SK-MEL-5 (cell line): ENCODE data around the gene APBA2. TPM values are rescaled to one million over a fixed set of nuclear protein-coding genes. Genes with fewer than 3 reads are reported as not detected.

Experiments used
- DNase-seq: peaks from one replicate; pipeline ENCODE4 v3.0.0-alpha.2; 2016; ENCODE audit warnings: low read depth, low spot score
- in situ Hi-C: cut with HindIII; loops from 2 replicates; pipeline ENCODE4 v1.10.0; 2016; ENCODE audit warnings: low sequenced_read_pairs, high pct_unique_total_duplicates, low pct_unique_long_range_greater_than_20kb
- total RNA-seq: library from RNA; depleted of rRNA; stranded (reverse); fragments of >200 nt; shearing (Covaris generic); gene quantifications from 2 replicates; pipeline ENCODE4 v1.2.3, GENCODE V29; 2014

APBA2 gene
- total RNA-seq, 1 experiment from 2014 or later: 24.6 TPM

DNA sequence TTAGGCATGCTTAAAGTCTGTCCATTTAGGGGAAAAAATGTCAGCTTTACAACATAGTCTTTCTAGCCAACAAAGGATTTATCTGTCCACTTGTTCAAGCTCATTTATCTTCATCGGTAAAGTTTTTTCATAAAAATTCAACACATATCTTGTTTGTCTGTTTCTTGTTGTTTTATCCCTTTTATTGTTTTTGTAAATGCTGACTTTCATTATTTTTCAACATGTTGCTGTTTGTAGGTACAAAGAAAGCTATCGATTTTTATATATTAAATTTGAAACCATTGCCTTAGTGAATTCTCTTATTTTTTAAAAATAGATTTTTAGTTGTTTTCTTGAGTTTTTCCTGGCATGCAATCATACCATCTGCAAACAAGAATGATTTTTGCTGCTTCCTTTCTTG, 198.1 kb downstream of the APBA2 start:
- in situ Hi-C loops: no loop called here

DNA sequence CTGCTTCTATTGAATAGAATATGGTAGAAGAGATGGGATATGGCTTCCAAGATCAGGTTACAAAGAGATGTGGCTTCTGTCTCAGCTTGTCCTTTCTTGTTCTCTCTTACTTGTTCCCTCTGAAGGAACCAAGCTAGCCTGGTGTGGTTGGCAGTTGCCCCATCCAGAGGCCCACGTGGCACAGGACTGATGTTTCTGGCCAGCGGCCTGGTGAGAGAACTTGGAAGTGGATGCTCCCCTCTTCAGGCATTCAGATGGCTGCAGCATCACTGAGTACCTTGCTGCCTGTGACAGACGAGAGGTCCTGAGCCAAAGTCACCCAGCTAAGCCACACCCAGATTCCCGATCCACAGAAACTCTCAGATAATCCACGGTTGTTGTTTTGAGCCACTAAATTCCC, 200.2 kb downstream of the APBA2 start:
- DNase-seq: no peak
- in situ Hi-C loops: no loop called here

More for the DNA sequence above, 198.1 kb downstream of the APBA2 start:
- DNase-seq: no peak

DNA sequence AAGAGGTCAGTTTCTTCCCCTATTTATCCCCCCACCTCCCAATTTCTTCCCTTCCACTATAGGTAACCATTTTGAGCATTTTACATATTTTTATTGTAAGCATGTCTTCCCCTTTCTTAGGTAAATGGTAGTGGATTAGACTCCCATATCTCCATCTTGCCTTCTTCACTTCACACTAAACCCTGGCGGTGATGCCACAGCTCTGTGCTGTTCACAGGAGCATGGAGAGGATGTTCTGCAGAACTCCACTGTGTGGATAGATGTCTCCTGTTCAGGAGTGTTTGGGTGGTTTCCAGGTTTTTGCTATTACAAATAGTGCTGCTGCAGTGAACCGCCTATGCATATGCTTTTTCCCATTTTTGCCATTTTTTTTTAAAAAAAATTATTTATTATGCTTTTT, 201.1 kb downstream of the APBA2 start:
- no peak for DNase-seq
- in situ Hi-C loops: no loop called here

DNA sequence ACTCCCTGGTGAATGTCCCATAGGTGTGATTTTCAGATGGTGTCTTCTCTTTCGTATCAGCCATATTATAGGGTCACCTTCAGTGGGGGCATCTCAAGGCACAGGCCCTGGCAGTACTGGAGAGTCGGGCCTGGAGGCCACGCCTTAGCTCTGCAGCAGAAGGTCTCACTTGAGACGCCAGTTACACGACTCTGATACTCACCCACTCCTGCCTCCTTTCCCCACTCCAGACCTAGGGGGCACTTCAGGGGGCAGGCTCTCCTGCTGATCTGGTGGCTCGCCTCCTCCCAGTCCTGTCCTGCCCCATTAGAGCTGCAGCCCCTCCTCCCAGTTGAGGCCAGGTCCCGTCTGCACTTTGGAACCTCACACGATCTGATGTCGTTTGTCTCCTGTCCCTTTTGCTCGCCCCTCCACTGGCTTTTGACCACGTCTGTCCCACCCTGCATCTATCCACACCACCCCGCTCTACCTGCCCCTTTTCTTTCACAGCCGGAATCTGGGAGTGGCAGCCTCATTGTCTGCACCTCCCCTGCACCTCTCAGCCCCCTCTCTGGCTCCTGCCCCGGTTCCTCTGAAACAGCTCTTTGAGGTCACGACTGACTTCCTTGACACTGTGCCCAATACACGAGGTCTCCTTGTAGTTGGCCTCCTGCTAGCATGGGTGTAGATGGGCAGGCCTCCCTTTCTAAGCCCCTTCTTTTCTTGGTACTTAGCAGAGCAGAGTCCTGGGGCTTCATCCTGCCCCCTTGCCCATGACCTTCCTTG, 201.9 kb downstream of the APBA2 start:
- no peak for DNase-seq
- in situ Hi-C loops: no loop called here

DNA sequence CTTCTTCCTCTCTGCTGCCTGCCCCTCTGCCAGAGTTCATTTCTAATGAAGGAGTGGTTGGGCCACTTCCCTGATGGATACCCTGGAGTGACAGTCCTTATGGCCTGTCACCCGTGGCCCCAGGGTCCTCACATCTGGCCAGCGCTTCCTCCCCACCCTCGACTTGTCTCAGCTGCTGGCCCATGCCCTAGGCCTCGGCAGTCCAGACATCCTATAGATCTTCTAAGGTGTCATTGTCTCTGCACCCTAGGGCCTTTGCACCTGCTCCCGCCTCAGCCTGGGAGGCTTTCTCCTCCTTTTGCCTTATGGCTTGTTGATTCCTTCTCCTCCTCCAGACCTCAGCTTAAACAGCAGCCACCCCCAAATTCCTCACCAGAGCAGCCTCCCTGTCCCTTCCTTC, 202.9 kb downstream of the APBA2 start:
- in situ Hi-C loops: no loop called here
- no peak for DNase-seq

DNA sequence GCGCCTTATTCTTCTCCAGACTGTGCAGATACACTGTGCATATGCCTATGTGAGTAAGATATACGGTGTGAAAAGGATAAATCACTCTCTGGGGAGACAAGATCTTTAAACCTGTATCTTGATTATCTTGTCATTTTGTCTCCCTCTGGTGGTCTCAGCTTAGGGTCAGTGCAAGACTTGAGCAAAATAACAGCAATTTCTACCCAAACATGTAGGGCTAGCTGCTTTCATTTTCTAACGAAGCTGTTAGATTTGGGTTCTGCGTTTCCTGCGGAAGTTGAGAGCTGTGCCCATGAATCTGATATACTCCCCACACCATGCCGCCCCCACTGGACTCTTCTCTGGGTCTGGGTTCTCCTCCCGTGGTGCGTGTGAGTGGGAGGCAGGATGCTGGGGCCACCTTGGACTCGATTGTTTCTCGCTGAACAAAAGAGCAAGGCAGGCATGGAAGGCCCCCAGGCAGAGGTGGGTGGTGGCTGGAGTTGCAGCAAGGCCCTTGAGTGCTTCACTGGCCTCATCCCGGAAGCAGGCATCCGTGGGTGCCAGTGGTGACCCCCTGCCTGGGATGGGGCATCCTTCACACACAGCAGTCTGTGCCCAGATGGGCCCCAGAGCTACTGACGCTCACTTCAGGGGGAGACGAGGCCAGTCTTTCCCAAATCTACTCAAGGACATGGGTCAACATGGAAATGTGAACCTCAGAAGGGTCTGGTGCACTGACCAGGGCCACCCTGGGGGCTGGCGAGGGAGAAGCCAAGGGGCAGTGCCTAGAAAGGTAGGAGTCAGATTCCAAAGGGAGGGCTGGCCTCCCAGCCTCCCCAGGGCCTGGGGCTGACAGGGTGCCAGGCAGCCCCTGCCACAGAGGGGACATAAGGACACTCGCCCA, 204.2 kb downstream of the APBA2 start:
- DNase-seq: peak; percentile 19
- in situ Hi-C loops: no loop called here

DNA sequence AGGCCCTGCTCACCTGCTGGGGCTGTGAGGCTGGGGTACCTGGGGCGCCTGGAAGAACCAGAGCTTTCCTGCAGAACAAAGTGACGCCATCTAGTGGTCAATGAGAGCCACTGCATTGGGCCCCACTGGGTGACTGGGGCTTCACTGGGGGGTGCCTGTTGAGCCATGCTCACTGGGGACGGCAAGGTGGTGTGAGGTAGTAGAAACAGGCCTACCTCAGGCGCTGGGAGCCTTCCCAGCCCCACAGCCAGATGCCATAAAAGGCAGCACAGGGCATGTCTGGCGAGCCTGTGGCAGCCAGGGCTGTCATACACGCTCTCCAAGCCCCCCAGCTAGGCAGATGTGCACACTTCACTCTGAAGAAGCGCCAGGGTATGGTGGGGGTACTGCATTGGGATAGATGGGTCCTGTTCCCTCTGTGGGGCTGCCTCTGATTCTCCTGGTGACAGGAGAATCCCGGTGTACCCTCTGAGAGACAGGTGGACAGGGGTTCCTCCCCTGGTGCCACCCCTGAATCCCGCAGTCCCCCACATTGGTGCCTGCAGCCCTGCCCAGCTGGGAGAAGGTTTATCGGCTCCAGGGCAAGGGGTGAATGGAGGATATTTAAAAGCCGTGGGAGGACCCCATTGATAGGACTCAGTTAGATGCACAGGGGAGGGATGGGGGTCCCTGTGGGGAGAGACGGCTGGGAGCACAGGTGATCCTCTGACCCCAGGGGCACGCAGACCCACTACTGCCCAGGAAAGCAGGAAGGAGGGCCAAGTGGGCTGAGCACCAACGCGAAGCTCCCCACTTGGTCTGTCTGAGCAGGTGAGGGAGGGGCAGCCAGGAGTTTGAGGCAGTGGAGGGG, 205.1 kb downstream of the APBA2 start:
- DNase-seq: peak; percentile 58
- in situ Hi-C loops: no loop called here

DNA sequence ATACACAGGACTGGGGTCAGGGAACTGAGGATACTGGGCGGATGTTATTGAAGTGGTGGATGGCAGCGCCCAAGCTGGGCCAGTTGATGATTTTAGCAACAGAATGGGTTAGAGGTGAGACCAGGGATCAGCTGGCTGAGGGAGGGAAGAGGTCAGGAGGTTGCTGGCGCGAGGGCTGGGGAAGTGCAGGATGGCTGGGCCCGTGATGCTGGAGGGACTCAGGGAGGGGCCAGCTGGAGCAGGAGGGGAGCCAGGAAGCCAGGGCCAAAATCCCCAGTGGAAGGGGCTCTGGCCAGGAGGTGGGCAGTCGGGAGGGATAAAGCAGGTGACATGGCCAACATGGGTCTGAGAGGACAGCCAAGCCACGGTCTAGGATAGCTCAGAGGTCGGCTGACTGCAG, 205.9 kb downstream of the APBA2 start:
- in situ Hi-C loops: no loop called here
- no peak for DNase-seq

DNA sequence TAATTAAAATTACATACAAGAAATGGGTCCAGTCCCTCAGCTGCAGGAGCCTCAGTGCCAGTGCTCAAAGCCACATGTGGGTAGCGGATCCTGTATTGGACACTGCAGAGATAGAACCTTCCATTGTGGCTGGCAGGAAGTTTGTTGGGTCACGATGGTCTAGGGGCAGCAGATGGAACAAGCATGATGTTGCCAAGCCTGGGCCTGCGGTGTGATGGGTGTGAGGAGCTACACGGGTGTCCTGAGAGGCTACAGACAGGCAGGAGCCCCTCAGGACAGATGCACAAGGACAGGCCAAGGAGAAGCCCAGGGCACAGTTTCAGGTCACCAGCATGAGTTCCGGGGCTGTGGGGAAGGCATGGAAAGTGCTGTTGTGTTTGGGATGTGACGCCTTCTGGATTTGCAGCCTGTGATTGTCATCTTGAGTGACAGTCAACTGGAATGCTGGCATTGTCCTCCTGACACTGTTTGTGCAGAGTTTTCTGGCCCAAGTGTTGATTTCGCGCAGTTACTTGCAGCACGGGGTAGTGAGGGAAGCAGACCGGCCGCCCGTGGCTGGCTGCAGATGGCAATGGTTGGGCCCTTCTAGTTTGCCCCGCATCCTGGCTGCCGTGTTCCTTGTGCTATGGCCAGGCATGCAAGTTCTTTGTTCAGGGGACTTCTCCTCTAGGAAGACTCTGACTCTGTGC, 206.7 kb downstream of the APBA2 start:
- in situ Hi-C loops: no loop called here

DNA sequence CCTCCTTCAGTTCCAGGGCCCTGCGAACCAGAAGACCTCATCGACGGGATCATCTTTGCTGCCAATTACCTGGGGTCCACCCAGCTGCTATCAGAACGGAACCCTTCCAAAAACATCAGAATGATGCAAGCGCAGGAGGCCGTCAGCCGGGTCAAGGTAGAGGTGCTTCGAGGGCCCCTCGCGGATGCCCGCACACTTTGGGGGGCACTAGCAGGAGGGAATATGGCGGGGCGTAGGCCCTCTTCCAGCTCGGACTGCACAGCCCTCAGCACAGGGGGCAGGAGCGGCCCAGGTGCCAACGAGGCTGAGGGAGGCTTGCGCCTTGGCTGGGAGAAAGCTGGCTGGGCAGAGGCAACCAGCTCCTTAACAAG, 207.3 kb downstream of the APBA2 start:
- DNase-seq: no peak
- in situ Hi-C loops: no loop called here

More for the DNA sequence above, 206.7 kb downstream of the APBA2 start:
- DNase-seq: no peak

DNA sequence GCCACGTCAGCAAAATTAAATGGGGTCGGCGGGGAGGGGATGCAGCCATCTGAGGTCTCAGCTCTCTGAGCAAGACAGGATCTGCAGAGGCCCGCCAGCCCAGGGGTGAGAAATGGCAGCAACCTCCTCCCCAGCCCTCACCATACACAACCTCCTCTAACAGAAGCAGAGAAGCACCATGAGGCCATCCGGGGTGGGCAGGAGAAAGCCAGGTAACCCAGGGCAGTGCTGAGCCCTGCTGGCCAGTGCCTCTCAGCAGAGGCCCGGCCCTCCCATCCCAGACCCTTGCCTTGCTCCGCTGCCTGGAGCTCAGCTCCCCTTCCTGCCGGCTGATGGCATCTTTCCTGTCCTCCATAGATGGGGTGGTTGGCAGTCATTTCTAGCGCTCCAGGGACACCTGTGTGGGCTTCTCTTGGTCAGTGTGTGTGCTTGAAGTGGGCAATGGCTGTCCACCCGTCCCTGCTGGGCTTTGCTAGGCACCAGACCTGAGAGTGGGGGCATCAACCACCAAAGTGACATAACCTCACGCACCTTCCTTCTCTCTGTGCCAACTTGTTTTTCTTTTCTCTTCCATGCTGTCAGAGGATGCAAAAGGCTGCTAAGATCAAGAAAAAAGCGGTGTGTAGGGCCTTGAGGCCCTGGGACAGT, 208.0 kb downstream of the APBA2 start:
- no peak for DNase-seq
- in situ Hi-C loops: no loop called here

DNA sequence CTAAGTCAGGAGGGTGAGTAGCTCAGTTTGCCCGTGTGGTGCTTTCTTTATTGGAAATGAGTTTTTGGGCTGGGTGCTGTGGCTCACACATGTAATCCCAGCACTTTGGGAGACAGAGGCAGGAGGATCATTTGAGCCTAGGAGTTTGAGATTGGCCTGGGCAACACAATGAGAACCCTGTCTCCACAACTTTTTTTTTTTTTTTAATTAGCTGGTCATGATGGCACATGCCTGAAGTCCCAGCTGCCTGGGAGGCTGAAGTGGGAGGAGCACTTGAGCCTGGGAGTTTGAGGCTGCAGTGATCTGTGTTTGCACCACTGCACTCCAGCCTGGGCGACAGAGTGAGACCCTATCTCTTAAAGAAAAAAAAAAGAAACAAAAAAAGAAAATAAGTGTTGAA, 208.9 kb downstream of the APBA2 start:
- DNase-seq: peak; percentile 57
- in situ Hi-C loops: no loop called here

DNA sequence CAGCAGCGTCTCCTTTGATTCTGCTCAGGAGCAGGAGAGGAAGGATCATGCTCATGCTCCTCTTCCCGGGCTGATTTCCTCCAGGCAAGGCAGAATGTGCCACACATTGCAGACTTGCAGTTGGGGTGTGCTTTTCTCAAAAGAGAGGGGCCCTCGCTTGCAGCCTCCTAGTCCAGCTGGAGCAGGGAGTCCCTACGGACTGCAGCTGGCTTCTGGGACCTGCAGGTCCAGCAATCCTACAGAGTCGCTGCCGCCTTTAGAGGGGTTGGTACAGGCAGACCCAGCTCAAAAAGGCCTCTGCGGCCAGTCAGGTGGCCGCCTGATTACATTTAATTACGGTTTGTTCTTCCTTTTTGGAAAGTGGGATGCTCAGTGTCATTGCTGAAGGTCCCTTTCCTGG, 210.0 kb downstream of the APBA2 start:
- no peak for DNase-seq
- in situ Hi-C loops: no loop called here

DNA sequence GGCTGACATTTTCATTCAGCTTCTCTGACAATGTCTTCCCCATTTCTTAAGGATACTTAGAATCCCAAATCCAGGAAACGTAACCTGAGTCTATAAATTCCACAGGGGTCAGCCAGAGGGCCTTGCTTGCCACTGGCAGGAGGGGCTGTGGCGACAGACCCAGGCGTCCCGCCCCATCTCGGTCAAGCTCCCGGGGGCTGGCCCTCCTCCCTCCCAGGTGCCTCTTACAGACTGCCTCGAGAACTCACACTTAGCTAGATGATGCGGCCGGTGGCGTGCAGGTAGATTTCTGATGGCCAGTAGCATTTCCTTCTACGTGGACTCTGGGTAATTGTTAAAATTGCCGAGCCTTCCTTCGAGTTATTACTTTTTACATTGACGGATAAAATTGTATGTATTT, 211.4 kb downstream of the APBA2 start:
- in situ Hi-C loops: no loop called here
- DNase-seq: no peak

DNA sequence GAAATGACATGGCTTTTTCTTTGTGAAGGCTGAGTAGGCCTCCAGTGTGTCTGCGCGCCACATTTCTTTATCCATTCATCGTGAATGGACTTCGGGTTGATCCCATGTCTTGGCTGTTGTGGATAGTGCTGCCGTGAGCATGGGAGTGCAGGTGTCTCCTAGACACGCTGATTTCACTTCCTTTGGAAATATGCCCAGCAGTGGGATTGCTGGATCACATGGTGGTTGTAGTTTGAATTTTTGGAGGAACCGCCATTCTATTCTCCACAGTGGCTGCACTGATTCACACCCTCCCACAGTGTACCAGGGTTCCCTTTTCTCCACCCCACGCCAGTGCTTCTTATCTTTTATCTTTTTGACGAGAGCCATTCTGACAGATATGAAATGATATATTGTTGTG, 212.2 kb downstream of the APBA2 start:
- no peak for DNase-seq
- in situ Hi-C loops: no loop called here

DNA sequence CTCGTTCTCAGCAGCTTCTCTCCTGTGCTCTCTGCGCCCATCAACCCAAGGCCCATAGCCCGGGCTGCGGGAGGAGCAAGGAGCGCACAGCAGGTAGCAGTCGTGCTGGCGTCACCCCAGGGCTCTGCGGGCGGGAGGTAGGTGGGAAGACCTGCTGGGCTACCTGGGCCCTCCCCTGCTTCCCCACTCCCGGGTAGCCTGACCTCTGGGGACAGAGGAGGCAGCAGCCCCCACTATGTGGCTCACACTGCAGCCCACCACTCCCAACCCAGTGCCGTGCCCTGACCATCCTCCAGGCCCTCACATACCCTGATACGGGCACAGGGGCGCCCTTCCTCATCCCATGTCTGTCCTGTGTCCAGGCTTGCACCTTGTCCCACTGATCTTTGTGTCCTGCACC, 212.9 kb downstream of the APBA2 start:
- DNase-seq: no peak
- in situ Hi-C loops: no loop called here
